ENCODE data around the gene LYZL1.

Gene LYZL1

GRCh38 chr10:29253690-29254029 lies 35.2 kb upstream of the LYZL1 start:
- no peaks in the 10 kb centered on the region; the same call in 1 of the 2 replicates for H3K27me3 ChIP-seq (ENCODE audit: low read depth)
- H3K4me1 ChIP-seq: peaks cover 15% of the 10 kb centered on the region
- in situ Hi-C loops (cut with MboI; ENCODE audit: low sequenced_read_pairs): no loop called here
- no peaks in the 10 kb centered on the region for H3K36me3 ChIP-seq (replicated peaks)
- no peak overlapping the region for H3K4me3 ChIP-seq
- DNase-seq (ENCODE audit: low spot score in 2 of 2): no peak
- no peaks in the 10 kb centered on the region for H3K9me3 ChIP-seq

DNA sequence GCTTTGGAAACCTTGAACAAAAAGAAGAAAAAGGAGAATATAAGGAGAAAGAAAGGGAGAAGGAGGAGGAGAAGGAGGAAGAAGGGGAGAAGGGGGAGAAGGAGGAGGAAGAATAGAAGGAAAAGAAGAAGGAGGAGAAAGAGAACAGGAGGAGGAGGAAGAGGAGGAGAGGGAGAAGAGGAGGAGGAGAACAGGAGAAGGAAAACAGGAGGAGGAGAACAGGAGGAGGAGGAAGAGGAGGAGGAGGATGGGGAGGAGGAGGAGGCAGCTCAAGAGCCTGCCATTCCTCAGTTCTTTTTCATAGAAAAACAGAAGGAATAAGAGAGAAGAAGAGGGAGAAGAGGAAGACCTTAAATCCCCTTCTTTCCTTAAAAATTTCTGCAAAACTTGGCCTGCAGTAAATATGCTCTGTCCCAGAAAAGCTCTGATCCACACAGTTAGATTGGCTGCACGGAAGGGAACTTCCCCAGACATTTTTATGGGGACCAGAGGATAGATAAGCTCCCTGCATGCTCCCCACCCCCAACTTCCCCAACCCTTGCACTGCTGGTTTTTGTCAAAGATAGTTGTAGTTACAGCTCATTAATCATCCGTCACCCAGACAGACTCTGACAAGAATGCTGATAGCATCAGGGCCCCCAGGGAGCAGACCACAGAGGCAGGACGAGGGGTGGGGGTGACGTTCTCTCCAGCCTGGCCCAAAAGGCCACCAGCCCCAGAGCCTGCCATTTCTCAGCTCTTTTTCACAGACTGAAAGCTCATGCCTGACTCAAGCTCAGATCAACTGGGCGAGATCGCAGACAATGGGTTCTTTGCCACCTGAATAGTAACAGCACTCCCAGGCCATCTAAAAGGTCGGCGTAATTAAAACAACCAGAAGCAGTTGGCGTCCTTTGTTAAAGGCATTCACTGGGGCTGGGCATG lies 34.5 kb upstream of the LYZL1 start:
- no peaks in the 10 kb centered on the region; the same call in 1 of the 2 replicates for H3K27me3 ChIP-seq (ENCODE audit: low read depth)
- no peaks in the 10 kb centered on the region for H3K9me3 ChIP-seq
- peaks cover 15% of the 10 kb centered on the region for H3K4me1 ChIP-seq
- in situ Hi-C loops (cut with MboI; ENCODE audit: low sequenced_read_pairs): no loop called here
- no peak overlapping the region for H3K4me3 ChIP-seq
- no peaks in the 10 kb centered on the region for H3K36me3 ChIP-seq (replicated peaks)
- DNase-seq (ENCODE audit: low spot score in 2 of 2): peak; percentile 40 to 59

DNA sequence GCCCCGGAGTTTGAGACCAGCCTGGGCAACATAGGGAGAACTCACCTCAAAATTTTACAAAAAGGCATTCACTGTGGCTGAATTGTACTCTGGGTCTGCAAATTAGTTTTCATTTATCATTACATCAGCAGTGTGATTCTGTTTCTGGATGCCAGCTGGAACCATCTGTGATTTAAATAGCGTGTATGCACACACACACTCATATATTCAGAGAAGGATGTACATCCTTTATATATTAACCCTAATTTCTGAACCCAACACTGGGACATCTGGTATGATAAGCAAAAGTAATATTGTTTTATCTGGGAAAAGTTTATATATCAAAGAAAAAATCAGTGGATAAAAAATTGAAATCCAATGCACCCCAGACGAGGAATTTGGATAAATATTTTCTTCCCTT lies 33.8 kb upstream of the LYZL1 start:
- no peak for DNase-seq (ENCODE audit: low spot score in 2 of 2)
- Histone ChIP-seq H3K4me3 (no peak overlapping the region), H3K27me3 (ENCODE audit: low read depth) (no peaks in the 10 kb centered on the region; the same call in 1 of the 2 replicates), H3K9me3 (no peaks in the 10 kb centered on the region), H3K36me3 (replicated peaks) (no peaks in the 10 kb centered on the region), H3K4me1 (peaks cover 15% of the 10 kb centered on the region)
- in situ Hi-C loops (cut with MboI; ENCODE audit: low sequenced_read_pairs): no loop called here

- H3K36me3 ChIP-seq (replicated peaks): no peaks in the 10 kb centered on the region
- no peak for DNase-seq (ENCODE audit: low spot score in 2 of 2)
- H3K4me1 ChIP-seq: peaks cover 15% of the 10 kb centered on the region
- in situ Hi-C loops (cut with MboI; ENCODE audit: low sequenced_read_pairs): no loop called here
- H3K9me3 ChIP-seq: no peaks in the 10 kb centered on the region
- no peaks in the 10 kb centered on the region; the same call in 1 of the 2 replicates for H3K27me3 ChIP-seq (ENCODE audit: low read depth)
- no peak overlapping the region for H3K4me3 ChIP-seq
Measured at GRCh38 chr10:29256019-29256418, 32.9 kb upstream of the LYZL1 start.

DNA sequence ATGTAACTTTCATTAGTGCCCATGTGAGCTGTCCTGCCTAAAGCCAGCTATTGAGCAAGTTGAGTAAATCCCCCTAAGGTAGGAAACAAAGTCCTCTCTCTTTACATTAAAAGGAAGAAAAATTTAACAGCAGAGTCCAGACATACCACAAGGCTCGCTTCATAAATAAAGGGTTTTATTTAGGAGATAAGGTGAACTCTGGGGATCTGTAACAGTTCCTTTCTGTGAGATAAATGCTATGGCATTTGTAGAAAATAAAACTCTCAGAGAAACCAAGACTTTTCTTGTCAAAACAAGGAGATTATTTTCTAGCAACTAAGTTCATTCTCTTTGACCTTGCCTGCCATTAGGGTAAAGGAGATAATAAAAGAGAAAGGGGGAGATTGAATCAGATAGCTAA lies 32.3 kb upstream of the LYZL1 start:
- H3K9me3 ChIP-seq: no peaks in the 10 kb centered on the region
- peaks cover 15% of the 10 kb centered on the region for H3K4me1 ChIP-seq
- peak in 1 of 2 experiments; percentile 16 for DNase-seq (ENCODE audit: low spot score in 2 of 2)
- H3K27me3 ChIP-seq (ENCODE audit: low read depth): no peaks in the 10 kb centered on the region; the same call in 1 of the 2 replicates
- no peak overlapping the region for H3K4me3 ChIP-seq
- in situ Hi-C loops (cut with MboI; ENCODE audit: low sequenced_read_pairs): no loop called here
- H3K36me3 ChIP-seq (replicated peaks): no peaks in the 10 kb centered on the region

- no peaks in the 10 kb centered on the region for H3K27me3 ChIP-seq (ENCODE audit: low read depth)
- H3K4me1 ChIP-seq: peaks cover 15% of the 10 kb centered on the region
- in situ Hi-C loops (cut with MboI; ENCODE audit: low sequenced_read_pairs): no loop called here
- H3K4me3 ChIP-seq: no peak overlapping the region
- no peak for DNase-seq (ENCODE audit: low spot score in 2 of 2)
- no peaks in the 10 kb centered on the region for H3K36me3 ChIP-seq (replicated peaks)
- no peaks in the 10 kb centered on the region for H3K9me3 ChIP-seq
Measured at GRCh38 chr10:29257106-29257783, 31.6 kb upstream of the LYZL1 start.

DNA sequence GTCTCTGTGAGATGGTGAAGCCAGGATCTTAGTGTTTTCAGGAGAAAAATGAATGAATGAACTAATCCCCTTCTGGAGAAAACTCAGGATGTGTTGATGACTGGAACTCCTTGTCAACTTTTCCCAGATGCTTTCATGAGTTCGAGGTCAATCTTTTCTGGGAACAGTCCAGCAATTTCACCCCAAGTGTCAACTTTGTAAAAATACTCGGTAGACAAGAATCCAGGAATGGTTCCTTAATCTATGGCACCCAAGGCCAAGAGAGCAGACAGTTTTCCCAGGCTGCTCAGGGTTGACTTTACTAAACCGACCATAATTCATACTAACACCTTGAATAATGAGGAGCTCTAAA lies 31.1 kb upstream of the LYZL1 start:
- DNase-seq (ENCODE audit: low spot score in 2 of 2): no peak

GRCh38 chr10:29259498-29259897 lies 29.4 kb upstream of the LYZL1 start:
- Histone ChIP-seq H3K9me3 (no peaks in the 10 kb centered on the region), H3K36me3 (replicated peaks) (no peaks in the 10 kb centered on the region), H3K27me3 (ENCODE audit: low read depth) (no peaks in the 10 kb centered on the region), H3K4me1 (peaks cover 12% of the 10 kb centered on the region), H3K4me3 (no peak overlapping the region)
- DNase-seq (ENCODE audit: low spot score in 2 of 2): no peak
- in situ Hi-C loops (cut with MboI; ENCODE audit: low sequenced_read_pairs): no loop called here

More for the DNA sequence above, 31.1 kb upstream of the LYZL1 start:
- in situ Hi-C loops (cut with MboI; ENCODE audit: low sequenced_read_pairs): no loop called here
- Histone ChIP-seq H3K4me1 (peaks cover 15% of the 10 kb centered on the region), H3K9me3 (no peaks in the 10 kb centered on the region), H3K36me3 (replicated peaks) (no peaks in the 10 kb centered on the region), H3K4me3 (no peak overlapping the region), H3K27me3 (ENCODE audit: low read depth) (no peaks in the 10 kb centered on the region)

GRCh38 chr10:29263506-29263905 lies 25.4 kb upstream of the LYZL1 start:
- DNase-seq (ENCODE audit: low spot score in 2 of 2): no peak
- Histone ChIP-seq H3K4me3 (no peak overlapping the region), H3K36me3 (replicated peaks) (no peaks in the 10 kb centered on the region), H3K4me1 (no peaks in the 10 kb centered on the region), H3K27me3 (ENCODE audit: low read depth) (no peaks in the 10 kb centered on the region), H3K9me3 (no peaks in the 10 kb centered on the region)
- in situ Hi-C loops (cut with MboI; ENCODE audit: low sequenced_read_pairs): no loop called here

DNA sequence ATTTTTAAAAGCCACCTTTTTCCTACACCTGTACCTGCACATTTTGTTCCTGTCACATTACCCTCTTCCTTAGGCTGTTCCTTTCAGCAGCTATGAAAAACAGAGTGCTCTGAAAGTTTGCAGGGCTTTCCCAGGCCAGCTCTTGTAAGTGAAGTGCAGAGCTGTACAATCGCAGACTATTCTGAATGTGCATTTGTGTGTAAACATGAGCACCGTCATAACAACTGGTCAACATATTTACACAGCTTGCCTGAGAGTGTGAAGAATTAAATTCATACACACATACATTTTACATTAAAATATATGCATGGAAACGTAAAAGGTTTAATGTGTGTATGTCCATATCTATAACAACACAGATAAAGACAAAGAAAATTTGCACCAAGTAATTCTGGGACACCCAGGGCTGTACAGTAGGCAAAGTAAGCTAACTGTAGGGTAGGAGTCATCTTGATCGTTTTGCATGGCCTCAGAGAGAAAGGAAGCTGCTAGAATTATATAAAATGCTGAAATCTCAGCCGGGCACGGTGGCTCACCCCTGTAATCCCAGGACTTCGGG lies 23.6 kb upstream of the LYZL1 start:
- no peak for DNase-seq (ENCODE audit: low spot score in 2 of 2)
- Histone ChIP-seq H3K27me3 (ENCODE audit: low read depth) (no peaks in the 10 kb centered on the region), H3K9me3 (no peaks in the 10 kb centered on the region), H3K4me3 (no peak overlapping the region), H3K36me3 (replicated peaks) (no peaks in the 10 kb centered on the region), H3K4me1 (no peaks in the 10 kb centered on the region)
- in situ Hi-C loops (cut with MboI; ENCODE audit: low sequenced_read_pairs): no loop called here

DNA sequence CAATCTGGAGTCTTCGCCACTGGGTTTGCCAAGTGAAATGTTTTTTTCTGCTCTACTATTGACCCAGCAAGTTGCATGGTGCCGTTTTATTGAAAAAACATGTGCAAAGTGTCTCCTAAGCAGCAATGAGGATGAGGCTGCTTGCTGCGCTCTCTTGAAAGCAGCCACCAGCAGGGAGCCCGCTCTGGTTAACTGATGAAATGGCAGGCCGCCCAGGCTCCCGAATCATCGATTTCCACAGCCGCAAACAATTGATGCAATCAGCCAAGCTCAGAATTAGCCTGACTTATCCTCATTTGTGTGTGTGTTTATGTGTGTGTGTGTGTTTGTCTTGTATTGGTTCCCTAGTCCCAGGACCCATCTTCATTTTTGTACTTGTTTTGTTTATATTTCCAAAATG lies 22.2 kb upstream of the LYZL1 start:
- Histone ChIP-seq H3K4me3 (no peak overlapping the region), H3K36me3 (replicated peaks) (no peaks in the 10 kb centered on the region), H3K4me1 (no peaks in the 10 kb centered on the region), H3K27me3 (ENCODE audit: low read depth) (no peaks in the 10 kb centered on the region), H3K9me3 (no peaks in the 10 kb centered on the region)
- no peak for DNase-seq (ENCODE audit: low spot score in 2 of 2)
- in situ Hi-C loops (cut with MboI; ENCODE audit: low sequenced_read_pairs): no loop called here

- Histone ChIP-seq H3K9me3 (no peaks in the 10 kb centered on the region), H3K36me3 (replicated peaks) (no peaks in the 10 kb centered on the region), H3K27me3 (ENCODE audit: low read depth) (no peaks in the 10 kb centered on the region), H3K4me1 (no peaks in the 10 kb centered on the region), H3K4me3 (no peak overlapping the region)
- in situ Hi-C loops (cut with MboI; ENCODE audit: low sequenced_read_pairs): no loop called here
- no peak for DNase-seq (ENCODE audit: low spot score in 2 of 2)
Measured at GRCh38 chr10:29268011-29268410, 20.9 kb upstream of the LYZL1 start.

DNA sequence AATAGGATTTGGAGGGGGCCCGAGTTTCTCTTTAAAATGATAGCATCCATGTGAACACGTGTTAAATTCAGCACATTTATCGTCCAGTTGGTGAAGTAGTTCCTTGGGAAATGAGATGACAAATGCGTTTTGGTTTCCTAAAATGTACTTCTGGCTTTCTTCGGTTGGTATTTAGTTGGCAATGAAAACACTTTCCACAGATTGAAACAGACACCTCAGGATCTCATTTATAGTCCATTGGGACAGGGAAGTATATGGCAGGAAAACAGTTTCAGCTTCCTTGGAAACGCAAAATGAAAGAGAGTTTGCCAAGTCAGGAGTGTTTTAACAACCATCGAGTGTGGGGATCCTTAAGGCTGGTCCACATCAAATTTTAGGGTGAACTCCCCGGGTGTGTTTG lies 19.4 kb upstream of the LYZL1 start:
- DNase-seq (ENCODE audit: low spot score in 2 of 2): no peak
- no peaks in the 10 kb centered on the region for H3K36me3 ChIP-seq (replicated peaks)
- in situ Hi-C loops (cut with MboI; ENCODE audit: low sequenced_read_pairs): no loop called here
- H3K27me3 ChIP-seq (ENCODE audit: low read depth): no peaks in the 10 kb centered on the region
- no peaks in the 10 kb centered on the region for H3K4me1 ChIP-seq
- H3K9me3 ChIP-seq: no peaks in the 10 kb centered on the region
- H3K4me3 ChIP-seq: no peak overlapping the region

- in situ Hi-C loops (cut with MboI; ENCODE audit: low sequenced_read_pairs): no loop called here
- Histone ChIP-seq H3K36me3 (replicated peaks) (no peaks in the 10 kb centered on the region), H3K9me3 (no peaks in the 10 kb centered on the region), H3K27me3 (ENCODE audit: low read depth) (no peaks in the 10 kb centered on the region), H3K4me1 (no peaks in the 10 kb centered on the region), H3K4me3 (no peak overlapping the region)
- no peak for DNase-seq (ENCODE audit: low spot score in 2 of 2)
Measured at GRCh38 chr10:29270883-29271282, 18.0 kb upstream of the LYZL1 start.
